HTERT RPE-1 (cell line): ENCODE measurements around the gene POLDIP2.

Experiments
- in situ Hi-C: fragments of 300-500 bp; cut with MboI; formaldehyde crosslinking; loops from 4 replicates; pipeline ENCODE4 v1.14.3; 2020; ENCODE audit warnings: low sequenced_read_pairs

The POLDIP2 gene

DNA sequence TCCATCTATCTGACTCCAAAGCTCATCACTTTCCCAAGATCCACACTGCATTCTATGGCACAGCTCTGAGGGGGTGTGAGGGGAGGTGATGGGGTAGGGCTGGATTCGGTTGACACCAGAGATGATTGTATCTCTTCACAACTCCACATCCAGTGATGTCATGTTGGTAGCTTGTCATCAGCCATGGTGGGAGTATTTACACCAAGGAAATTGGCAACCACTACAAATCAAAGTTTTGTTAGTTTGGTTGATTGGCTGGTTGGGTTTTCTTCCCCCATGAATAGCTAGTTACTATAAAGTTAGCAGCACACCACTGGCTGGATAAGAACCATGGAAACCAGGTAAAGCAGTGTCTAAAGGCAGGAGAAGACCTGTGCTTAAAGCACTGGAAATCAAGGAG lies 33.7 kb upstream of the POLDIP2 start:
- in situ Hi-C loops: no loop called here

DNA sequence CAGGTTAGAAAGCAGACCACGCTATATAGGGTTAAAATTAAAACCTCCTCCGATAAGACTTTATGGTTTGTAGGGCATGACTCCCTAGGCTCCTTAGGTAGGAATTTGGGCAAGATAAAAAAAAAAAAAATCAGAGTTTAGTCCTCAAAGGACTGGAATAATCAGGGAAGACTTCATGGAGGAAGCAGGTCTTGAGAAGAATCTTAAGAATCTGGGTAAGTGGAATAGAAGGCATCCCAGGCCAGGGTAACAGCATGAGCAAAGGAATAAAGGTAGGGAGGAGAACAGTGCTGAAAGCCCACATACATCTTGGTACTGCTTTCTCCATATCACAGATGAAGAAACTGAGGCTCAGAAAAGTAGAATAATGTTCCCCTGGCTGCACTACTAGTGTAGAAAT lies 33.2 kb upstream of the POLDIP2 start:
- in situ Hi-C loops: no loop called here

DNA sequence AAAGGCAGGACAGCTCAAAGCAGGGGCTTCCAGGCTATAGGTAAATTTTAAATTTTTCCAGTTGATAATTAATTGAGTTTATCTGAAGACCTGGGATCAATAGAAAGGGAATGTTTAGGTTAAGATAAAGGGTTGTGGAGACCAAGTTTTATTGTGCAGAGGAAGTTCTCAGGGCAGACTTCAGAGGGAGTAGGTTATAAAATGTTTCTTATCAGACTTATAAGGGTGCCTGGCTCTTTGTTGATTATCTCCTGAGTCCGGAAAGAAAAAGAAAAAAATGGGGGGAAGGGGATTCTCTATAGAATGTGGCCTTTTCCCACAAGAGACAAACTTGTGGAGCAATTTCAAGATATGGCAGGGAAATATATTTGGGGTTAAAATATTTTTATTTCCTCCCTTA lies 32.8 kb upstream of the POLDIP2 start:
- in situ Hi-C loops: no loop called here

DNA sequence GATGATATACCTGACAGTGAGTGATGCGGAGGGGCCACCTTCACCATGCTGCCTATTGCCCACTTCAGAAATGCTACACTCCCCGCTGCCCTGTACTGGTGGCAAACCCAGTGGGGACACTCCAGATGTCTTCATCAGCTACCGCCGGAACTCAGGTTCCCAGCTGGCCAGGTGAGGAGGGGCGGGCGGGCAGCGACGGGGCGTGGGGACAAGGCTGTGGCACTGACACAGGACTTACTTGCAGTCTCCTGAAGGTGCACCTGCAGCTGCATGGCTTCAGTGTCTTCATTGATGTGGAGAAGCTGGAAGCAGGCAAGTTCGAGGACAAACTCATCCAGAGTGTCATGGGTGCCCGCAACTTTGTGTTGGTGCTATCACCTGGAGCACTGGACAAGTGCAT lies 30.8 kb upstream of the POLDIP2 start:
- in situ Hi-C loops: no loop called here

DNA sequence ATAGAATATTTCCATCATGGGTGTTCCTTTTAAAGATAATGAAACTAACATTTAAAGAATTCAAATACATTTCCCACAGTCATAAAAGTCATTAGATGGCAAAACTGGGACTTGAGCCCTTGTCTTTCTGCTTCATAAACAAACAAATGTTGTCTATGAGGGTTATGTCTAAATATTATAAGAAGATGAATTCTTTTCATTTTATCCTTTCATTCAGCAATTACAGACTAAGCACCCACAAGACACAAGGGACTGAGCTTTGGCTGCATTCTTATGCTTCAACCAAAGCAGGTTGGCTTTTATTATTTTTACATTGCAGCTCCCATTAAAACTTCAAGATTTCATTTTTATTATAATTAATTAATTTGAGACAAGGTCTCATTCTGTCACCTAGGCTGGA lies 29.1 kb upstream of the POLDIP2 start:
- in situ Hi-C loops: no loop called here

DNA sequence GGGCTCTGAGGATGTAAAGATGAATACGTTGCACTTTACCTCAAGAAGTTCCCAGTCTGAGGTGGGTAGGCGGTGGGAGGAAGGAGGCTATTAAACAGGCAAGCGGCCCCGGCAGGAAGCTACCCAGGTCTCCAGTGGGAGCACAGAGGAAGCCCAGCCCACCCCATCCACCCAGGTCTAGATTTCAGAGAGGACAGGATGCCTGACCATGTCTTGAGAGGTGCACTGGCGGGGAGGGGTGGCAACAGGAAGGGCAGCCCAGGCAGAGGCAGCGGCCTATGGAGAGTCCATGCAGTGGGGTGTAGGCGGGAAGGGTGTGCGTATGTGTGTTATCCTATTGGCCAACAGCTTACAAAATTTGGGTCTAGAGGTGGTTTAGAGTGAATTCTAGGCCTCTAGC lies 28.1 kb upstream of the POLDIP2 start:
- in situ Hi-C loops: no loop called here

DNA sequence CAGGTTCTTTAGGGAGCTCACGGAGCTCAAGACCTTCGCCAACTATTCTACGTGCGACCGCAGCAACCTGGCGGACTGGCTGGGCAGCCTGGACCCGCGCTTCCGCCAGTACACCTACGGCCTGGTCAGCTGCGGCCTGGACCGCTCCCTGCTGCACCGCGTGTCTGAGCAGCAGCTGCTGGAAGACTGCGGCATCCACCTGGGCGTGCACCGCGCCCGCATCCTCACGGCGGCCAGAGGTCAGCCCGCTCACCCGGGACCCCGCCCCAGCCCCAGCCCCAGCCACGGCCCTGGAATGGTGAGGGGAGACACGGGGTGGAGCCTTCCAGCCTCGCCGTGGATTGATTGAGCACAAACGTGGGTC lies 27.7 kb upstream of the POLDIP2 start:
- in situ Hi-C loops: no loop called here

DNA sequence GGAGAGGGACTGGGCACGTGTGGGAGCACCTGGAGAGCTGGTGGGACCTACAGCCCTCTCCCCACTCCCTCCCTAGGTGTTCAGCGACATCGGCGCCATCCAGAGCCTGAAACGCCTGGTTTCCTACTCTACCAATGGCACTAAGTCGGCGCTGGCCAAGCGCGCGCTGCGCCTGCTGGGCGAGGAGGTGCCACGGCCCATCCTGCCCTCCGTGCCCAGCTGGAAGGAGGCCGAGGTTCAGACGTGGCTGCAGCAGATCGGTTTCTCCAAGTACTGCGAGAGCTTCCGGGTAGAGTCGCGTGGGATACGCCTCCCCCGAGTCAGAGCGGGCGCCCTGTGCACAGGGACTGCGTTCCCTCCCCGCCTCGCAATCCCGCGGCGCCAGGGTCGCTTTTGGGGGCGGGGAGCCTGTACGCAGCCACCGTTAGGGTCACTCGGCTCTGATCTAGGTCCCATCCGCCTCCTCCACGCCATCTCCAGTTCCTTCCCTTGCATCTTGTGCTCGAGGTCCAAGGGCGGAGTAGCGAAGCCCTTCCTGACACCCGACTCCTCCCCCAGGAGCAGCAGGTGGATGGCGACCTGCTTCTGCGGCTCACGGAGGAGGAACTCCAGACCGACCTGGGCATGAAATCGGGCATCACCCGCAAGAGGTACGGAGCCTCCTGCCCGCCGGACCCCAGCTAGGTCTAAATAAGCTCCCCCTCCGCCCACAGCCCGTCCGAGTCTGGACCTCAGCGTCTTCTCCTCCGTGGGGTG lies 27.1 kb upstream of the POLDIP2 start:
- in situ Hi-C loops: no loop called here

DNA sequence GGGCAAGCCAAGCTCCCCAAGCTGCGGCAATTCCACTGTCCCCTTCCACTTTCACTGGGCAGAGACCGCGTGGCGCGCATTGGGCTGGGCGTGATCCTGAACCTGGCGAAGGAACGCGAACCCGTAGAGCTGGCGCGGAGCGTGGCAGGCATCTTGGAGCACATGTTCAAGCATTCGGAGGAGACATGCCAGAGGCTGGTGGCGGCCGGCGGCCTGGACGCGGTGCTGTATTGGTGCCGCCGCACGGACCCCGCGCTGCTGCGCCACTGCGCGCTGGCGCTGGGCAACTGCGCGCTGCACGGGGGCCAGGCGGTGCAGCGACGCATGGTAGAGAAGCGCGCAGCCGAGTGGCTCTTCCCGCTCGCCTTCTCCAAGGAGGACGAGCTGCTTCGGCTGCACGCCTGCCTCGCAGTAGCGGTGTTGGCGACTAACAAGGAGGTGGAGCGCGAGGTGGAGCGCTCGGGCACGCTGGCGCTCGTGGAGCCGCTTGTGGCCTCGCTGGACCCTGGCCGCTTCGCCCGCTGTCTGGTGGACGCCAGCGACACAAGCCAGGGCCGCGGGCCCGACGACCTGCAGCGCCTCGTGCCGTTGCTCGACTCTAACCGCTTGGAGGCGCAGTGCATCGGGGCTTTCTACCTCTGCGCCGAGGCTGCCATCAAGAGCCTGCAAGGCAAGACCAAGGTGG lies 24.0 kb upstream of the POLDIP2 start:
- in situ Hi-C loops: no loop called here

DNA sequence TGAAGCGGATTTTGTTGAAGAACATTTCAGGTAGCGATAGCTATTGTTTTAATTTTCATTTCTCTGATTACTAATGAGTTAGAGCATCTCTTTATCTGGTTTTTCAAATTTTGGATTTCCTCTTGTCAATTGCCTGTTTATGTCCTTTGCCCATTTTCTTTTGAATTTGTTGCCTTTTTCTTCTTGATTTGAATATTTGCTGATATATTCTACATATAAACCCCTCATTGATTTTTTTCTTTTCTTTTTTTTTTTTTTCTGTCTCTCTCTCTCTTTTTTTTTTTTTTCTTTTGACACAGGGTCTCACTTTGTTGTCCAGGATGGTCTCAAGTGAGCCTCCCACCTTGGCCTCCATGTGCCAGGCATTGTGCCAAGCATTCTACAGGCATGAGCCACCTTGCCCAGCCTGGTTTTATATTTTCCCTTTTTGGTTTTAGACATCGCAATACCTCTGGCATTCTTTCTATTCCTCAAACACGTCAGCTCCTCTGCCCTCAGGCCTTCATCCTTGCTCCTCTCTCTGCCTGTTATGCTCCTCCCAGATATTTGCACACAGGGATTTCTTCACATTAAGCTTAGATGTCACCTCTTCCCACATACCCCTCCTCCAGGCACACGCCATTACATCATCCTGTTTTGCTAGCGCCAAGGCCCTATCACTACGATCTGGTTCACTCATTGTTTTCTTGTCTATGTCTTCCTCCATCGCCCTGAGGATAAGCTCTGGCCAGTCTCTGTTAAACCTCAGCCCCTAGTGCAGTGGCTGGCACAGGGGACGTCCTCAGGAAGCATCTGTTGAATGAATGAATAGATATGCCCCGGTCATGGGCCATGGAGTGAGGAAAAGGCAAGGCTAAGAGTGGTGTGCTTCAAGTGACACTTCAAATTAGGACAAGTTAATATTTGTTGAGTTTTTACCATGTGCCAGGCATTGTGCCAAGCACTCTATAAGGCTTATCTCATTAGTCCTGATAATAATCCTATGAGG lies 22.8 kb upstream of the POLDIP2 start:
- in situ Hi-C loops: no loop called here

DNA sequence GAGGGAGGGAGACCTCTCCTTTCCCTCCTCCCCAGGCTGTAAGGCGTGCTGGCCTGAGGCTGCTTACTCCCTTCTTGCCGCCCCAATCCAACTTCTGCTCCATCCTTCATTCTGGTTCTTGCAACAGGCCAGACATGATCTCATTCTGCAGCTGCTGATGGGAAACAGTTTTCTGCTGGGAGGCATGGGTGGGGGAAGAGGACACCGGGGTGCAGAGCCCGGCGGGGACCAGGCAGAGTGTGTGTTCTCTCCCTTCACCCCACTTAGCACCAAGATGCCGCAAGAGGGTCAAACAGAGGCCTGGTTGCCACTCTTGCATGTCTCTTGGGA lies 15.6 kb upstream of the POLDIP2 start:
- in situ Hi-C loops: no loop called here

DNA sequence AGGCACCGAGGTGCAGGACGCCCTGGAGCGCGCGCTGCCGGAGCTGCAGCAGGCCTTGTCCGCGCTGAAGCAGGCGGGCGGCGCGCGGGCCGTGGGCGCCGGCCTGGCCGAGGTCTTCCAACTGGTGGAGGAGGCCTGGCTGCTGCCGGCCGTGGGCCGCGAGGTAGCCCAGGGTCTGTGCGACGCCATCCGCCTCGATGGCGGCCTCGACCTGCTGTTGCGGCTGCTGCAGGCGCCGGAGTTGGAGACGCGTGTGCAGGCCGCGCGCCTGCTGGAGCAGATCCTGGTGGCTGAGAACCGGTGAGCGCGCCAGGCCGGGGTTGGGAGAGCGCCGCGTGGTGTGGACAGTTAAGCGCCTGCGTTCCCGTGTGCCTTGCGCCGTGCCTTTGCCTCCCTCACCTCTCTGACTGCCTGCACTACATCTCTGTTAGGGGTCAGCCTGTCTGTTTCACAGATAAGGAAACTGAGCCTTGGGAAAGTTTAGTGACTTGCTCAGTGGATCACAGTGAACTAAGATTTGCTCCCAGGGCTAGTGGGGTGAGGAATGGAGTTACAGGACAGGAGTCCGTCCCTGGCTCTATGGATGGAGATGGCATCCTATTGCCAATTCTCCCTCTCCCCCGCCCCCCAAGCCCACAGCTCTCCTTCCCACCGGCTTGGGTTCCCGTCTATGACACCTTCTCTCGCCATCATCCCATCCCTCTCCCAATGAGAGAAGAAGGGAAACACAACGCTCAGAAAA lies 15.0 kb upstream of the POLDIP2 start:
- in situ Hi-C loops: no loop called here

DNA sequence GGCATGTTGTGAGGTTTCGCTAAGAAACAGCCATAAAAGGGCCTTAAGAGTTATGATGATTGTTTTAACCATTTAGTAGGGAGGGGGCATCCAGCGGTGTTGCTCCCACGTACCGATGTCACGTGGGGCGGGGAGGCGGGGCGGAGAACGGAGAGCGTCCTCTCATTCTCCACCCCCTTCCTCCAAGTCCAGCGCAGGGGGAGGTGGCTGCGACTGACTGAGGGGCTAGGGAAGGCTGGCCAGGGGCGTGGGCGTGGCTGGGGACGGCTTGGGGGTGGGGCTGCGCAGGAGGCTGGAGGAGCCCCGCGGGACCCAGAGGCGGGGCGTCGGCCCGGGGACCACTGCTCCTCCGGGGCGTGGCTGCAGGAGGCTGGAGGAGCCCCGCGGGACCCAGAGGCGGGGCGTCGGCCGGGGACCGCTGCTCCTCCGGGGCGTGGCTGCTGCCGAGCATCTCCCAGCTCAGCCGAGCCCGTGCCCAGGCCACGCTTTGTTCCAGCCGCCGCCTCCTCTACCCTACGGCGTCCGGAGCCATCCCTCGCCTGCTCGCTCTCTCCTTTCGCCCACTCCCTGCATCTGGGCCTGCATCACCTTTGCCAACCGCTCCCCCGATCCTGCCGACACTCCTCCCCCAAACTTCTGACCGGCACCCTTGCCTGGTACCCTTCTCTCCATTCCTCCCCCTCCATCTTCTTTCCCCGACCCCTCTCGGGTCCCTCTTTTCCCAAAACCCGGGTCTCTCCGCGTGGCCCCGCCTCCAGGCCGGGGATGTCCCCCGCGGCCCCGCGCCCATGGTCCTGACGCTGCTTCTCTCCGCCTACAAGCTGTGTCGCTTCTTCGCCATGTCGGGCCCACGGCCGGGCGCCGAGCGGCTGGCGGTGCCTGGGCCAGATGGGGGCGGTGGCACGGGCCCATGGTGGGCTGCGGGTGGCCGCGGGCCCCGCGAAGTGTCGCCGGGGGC lies 14.2 kb upstream of the POLDIP2 start, which contains the start of gene SARM1:
Gene SARM1, plus strand, starts transcription at position 450 of the 958 bp plus-strand sequence. Its CDS starts 339 bp downstream, at position 789.
- in situ Hi-C loops: no loop called here

DNA sequence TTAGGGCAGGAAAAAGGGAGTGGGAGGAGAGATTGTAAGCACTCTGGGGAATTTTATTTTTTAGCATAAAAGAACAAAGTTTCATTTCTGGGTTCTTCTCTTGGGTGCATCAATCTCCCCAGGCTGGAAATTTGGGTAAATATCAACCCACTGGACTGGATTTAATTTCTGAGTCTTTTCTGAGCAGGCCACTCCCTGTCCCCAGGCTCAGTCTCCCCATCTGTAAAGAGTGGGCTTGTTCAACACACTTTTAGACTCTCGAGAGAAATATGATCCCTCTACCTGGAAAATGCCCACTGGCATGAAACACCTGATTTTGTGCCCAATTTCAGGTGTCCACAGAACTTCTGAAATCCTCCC lies 13.4 kb upstream of the POLDIP2 start:
- in situ Hi-C loops: no loop called here

DNA sequence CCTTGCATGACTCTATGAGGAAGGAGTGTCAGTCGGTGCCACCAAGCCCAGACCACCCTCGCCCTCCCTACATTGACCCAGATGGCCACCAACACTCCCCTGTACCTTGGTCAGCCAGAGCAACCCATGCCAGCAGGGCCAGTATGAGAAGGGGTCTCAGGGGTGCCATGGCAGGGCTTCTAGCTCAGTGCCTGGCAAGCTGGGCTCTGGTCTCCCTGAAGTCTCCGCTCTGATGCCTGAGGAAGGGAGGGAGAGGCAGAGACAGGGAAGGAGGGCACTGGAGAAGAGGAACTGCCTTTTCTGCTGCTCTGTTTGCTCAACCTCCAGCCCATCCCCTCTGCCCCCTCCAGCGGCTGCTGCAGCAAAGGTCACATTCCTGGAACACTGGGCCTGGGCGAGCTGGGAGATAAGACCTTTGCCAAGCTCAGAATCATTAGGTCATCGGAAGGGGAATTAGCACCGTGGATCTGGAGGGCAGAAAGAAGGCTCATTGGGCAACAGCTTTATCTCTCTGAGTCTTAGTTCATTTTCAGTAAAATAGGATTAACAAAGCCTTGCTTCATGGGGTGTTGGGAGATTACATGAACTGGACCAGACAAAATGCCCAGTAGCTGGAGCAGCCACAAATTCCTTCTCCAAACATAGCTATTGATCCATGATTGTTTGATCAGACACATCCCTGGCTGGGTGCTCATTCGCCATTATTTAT lies 12.9 kb upstream of the POLDIP2 start, which contains the start of gene VTN:
Gene VTN, minus strand, starts transcription at position 273 of the 709 bp plus-strand sequence. Its CDS starts 104 bp downstream, at position 169.
- in situ Hi-C loops: no loop called here

DNA sequence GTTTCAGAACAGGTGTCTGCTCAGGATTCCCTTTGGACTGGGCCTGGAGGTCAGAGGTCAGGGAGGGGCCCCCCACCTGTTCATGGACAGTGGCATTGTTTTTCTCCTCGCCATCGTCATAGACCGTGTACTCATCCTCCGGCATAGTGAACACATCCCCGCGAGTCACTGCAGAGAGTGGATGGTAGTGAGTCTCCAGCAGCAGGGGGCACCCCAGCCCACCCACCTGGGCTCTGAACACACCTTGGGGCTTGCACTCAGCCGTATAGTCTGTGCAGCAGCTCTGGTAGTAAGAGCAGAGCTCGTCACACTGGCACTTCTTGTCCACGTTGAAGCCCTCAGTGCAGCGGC lies 12.3 kb upstream of the POLDIP2 start:
- in situ Hi-C loops: no loop called here

DNA sequence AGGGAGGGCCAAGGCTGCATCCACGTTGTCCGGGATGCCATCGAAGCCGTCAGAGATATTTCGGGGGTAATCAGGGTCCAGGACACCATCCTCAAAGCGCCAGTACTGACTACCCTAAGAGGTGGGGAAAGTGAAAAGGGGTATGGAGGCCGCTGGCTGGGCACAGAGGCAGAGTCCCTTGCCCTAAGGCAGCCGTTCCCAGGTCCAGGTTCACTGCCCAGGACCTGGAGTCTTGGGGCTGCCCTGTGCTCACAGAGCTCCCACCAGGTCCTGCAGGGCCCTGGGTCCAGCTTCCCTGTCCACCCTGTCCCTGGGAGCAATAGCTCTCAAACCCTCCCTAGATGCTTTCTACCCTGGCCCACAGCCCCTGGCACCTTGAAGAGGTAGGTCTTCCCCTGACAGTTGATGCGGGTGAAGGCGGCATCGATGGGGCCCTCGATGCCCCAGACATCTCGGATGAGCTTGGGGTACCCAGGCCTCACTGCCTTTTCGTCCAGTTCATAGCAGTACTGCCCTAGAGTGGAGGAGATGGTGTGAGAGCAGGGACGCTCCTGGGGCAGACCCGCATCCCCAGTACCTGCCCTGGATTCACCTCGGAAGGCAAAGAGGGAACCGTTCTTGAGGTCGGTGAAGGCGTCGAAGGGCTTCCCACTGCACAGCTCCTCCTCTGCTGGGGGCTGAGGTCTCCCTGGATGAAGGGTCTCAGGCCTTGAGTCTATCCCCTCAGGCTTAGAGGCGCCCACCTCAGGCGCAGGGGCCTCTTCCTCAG lies 11.8 kb upstream of the POLDIP2 start:
- in situ Hi-C loops: no loop called here

DNA sequence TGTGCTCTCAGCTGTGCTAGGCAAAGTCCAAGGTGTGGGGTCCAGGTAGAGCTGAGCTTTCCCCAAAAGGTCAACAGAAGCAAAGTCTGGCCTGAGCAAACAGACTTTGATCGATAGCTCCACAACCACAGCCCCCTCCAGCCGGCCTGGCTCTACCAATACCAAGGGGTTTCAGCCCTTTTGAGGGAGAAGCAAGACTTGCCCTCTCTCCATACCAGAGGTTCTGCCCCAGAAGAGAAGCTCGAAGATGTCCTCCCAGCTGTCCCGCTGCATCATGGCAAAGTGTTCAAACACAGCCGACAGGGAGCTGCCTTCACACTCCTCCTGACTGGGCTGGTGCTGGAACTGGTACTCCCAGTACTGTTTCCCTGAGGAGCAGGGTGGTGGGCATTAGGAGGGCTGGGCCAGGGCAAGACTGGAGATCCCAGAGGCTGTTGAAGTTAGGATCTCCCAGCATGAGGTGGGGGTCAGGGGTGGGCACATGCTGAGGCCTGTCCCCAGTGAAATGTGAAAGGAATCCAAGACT lies 11.0 kb upstream of the POLDIP2 start:
- in situ Hi-C loops: no loop called here
